AG08395 (cell line): Measurements from ENCODE around the gene THSD1.
"Not testable (repeated sequence)": the region's sequence is repeated elsewhere in the genome, so short reads cannot be mapped to it uniquely, and the experiment has no call there.

Source experiments
- DNase-seq: peaks from one replicate; pipeline ENCODE4 v3.0.0; 2012; ENCODE audit warnings: mixed read lengths, low spot score

THSD1 gene

GRCh38 chr13:52408071-52408658 lies 2.2 kb upstream of the THSD1 start:
- DNase-seq: not testable (repeated sequence)

GRCh38 chr13:52407436-52407835 lies 1.5 kb upstream of the THSD1 start:
- not testable (repeated sequence) for DNase-seq

- DNase-seq: no peak
Measured at GRCh38 chr13:52406629-52407028, 657 bp upstream of the THSD1 start.

GRCh38 chr13:52405369-52405766 lies 604 bp downstream of the THSD1 start:
- DNase-seq: no peak

GRCh38 chr13:52399708-52400107 lies 6.3 kb downstream of the THSD1 start:
- DNase-seq: no peak

- DNase-seq: no peak
Measured at GRCh38 chr13:52399046-52399445, 6.9 kb downstream of the THSD1 start.

- DNase-seq: no peak
Measured at GRCh38 chr13:52395704-52396103, 10.3 kb downstream of the THSD1 start.

GRCh38 chr13:52394586-52394985 lies 11.4 kb downstream of the THSD1 start:
- no peak for DNase-seq

- no peak for DNase-seq
Measured at GRCh38 chr13:52393572-52394357, 12.2 kb downstream of the THSD1 start.

GRCh38 chr13:52387721-52388120 lies 18.3 kb downstream of the THSD1 start:
- no peak for DNase-seq

GRCh38 chr13:52385870-52386269 lies 20.1 kb downstream of the THSD1 start:
- no peak for DNase-seq

GRCh38 chr13:52383366-52383765 lies 22.6 kb downstream of the THSD1 start:
- no peak for DNase-seq

GRCh38 chr13:52378312-52378711 lies 27.7 kb downstream of the THSD1 start:
- DNase-seq: no peak

- no peak for DNase-seq
Measured at GRCh38 chr13:52377898-52378297, 28.1 kb downstream of the THSD1 start.

- DNase-seq: no peak
Measured at GRCh38 chr13:52374873-52375411, 31.0 kb downstream of the THSD1 start.

GRCh38 chr13:52374389-52374788 lies 31.6 kb downstream of the THSD1 start:
- no peak for DNase-seq

- DNase-seq: not testable (repeated sequence)
Measured at GRCh38 chr13:52373277-52373676, 32.7 kb downstream of the THSD1 start.

- peak; percentile 61 for DNase-seq
Measured at GRCh38 chr13:52371736-52372247, 34.2 kb downstream of the THSD1 start.

GRCh38 chr13:52366291-52366690 lies 39.7 kb downstream of the THSD1 start:
- no peak for DNase-seq

- not testable (repeated sequence) for DNase-seq
Measured at GRCh38 chr13:52362169-52362887, 43.6 kb downstream of the THSD1 start.

- no peak for DNase-seq
Measured at GRCh38 chr13:52361225-52361624, 44.7 kb downstream of the THSD1 start.

GRCh38 chr13:52359534-52359933 lies 46.4 kb downstream of the THSD1 start:
- DNase-seq: no peak

- peak; percentile 60 for DNase-seq
Measured at GRCh38 chr13:52356327-52356726, 49.6 kb downstream of the THSD1 start.
